GM13976 (cell line): ENCODE measurements around the gene ANKRD34B.

Experiments
- DNase-seq: peaks from one replicate; pipeline ENCODE4 v3.0.0; 2012; ENCODE audit warnings: low spot score
- in situ Hi-C: fragments of 300-500 bp; cut with MboI; formaldehyde crosslinking; loops from one replicate; pipeline ENCODE4 v1.12.0; 2022; ENCODE audit warnings: low sequenced_read_pairs, mixed read lengths, inconsistent platforms; ENCODE audit not compliant: unreplicated experiment
- TF ChIP-seq, protein P1 (sequence below): IDR thresholded peaks from 2 replicates; pipeline ENCODE4 v1.5.1; 2012; ENCODE audit warnings: borderline replicate concordance, mild to moderate bottlenecking; ENCODE audit not compliant: insufficient read depth; ENCODE audit errors: extremely low read depth, missing control alignments, control extremely low read depth

The ANKRD34B gene

GRCh38 chr5:80507663-80508062 lies 62.4 kb downstream of the ANKRD34B start:
- TF ChIP-seq, protein P1, sequence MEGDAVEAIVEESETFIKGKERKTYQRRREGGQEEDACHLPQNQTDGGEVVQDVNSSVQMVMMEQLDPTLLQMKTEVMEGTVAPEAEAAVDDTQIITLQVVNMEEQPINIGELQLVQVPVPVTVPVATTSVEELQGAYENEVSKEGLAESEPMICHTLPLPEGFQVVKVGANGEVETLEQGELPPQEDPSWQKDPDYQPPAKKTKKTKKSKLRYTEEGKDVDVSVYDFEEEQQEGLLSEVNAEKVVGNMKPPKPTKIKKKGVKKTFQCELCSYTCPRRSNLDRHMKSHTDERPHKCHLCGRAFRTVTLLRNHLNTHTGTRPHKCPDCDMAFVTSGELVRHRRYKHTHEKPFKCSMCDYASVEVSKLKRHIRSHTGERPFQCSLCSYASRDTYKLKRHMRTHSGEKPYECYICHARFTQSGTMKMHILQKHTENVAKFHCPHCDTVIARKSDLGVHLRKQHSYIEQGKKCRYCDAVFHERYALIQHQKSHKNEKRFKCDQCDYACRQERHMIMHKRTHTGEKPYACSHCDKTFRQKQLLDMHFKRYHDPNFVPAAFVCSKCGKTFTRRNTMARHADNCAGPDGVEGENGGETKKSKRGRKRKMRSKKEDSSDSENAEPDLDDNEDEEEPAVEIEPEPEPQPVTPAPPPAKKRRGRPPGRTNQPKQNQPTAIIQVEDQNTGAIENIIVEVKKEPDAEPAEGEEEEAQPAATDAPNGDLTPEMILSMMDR = no peak
- in situ Hi-C loops = no loop called here

More at GRCh38 chr5:80507663-80508062, 62.4 kb downstream of the ANKRD34B start:
- no peak for DNase-seq
